HCT116 (cell line): Measurements from ENCODE around the gene PCDHGA2. TPM values are rescaled to one million over a fixed set of nuclear protein-coding genes. Genes with fewer than 3 reads are reported as not detected.

ENCODE experiments used
- ATAC-seq: fragments of 200-7000 bp; cut with Tn5 transposase; 2 replicates; pipeline ENCODE4 v1.9.1; 2020; ENCODE audit warnings: mild to moderate bottlenecking, moderate library complexity
- BruUV-seq: library from RNA; stranded (reverse); fragments of 400-500 nt; replicated peaks from 2 replicates; lab custom pipeline; 2021; lab: Mats Ljungman, UMichigan
- CTCF ChIA-PET: fragments of 300-600 bp; sonication (Branson Sonifier 250); formaldehyde crosslinking; loops from one replicate; lab custom pipeline; 2021; ENCODE audit warnings: antibody characterized with exemption; lab: Charles Lee
- POLR2A ChIA-PET: fragments of 300-600, 350-600 bp; sonication (Branson Sonifier 250); formaldehyde crosslinking; loops from one replicate; lab custom pipeline; 2021; ENCODE audit warnings: antibody characterized with exemption; lab: Charles Lee
- RAD21 ChIA-PET, 2 experiments: fragments of 300-600 bp; sonication (Branson Sonifier 250); formaldehyde crosslinking; loops; one replicate each; lab custom pipeline; 2023; ENCODE audit warnings: low total read pairs in 2 of 2; ENCODE audit not compliant: uncharacterized antibody in 2 of 2, unreplicated experiment in 2 of 2, low non-redundant PET in 1 of 2; lab: Charles Lee
- DNase-seq: peaks from one replicate; pipeline ENCODE4 v3.0.0-alpha.2; 2010; ENCODE audit warnings: low read depth, low spot score
- H2AFZ ChIP-seq: fragments of 200-600 bp; shearing (Covaris generic), sonication (generic); 2 replicates; pipeline ENCODE4 v1.6.1; 2017; ENCODE audit warnings: low read depth, mixed run types, mixed read lengths, antibody characterized with exemption, low read length; ENCODE audit not compliant: poor library complexity, severe bottlenecking
- H3K27ac ChIP-seq: 2 replicates; pipeline ENCODE4 v1.5.1; 2012; ENCODE audit warnings: low read depth, low read length
- H3K27me3 ChIP-seq: fragments of 200-600 bp; sonication (generic); 2 replicates; pipeline ENCODE4 v1.6.1; 2016; ENCODE audit warnings: mixed run types, low read length, mixed read lengths; ENCODE audit not compliant: insufficient read depth
- H3K36me3 ChIP-seq, 2 experiments: fragments of 200-500 bp in 1 of 2; fragments of 200-600 bp in 1 of 2; sonication (Bioruptor generic) in 1 of 2; sonication (generic) in 1 of 2; 2 replicates each; pipeline versions ENCODE4 v1.5.1 to v1.6.1; 2014 to 2016; ENCODE audit warnings: low read length in 2 of 2, inconsistent platforms in 1 of 2, mixed read lengths in 1 of 2, mixed run types in 1 of 2; ENCODE audit not compliant: insufficient read depth in 2 of 2, control insufficient read depth in 1 of 2
- H3K4me1 ChIP-seq, 2 experiments: fragments of 200-600 bp in 1 of 2; sonication (generic) in 1 of 2; 2 replicates each; pipeline versions ENCODE4 v1.5.1 to v1.6.1; 2012 to 2017; ENCODE audit warnings: low read length in 2 of 2, inconsistent platforms in 1 of 2, mild to moderate bottlenecking in 1 of 2, mixed read lengths in 1 of 2, mixed run types in 1 of 2, moderate library complexity in 1 of 2; ENCODE audit not compliant: insufficient read depth in 2 of 2, control insufficient read depth in 1 of 2
- H3K4me2 ChIP-seq: fragments of 200-600 bp; sonication (generic); 2 replicates; pipeline ENCODE4 v1.6.1; 2017; ENCODE audit warnings: mixed run types, low read length, mixed read lengths
- H3K4me3 ChIP-seq, 2 experiments: fragments of 200-600 bp in 1 of 2; sonication (generic) in 1 of 2; replicated peaks in 1 of 2; 2 replicates each; pipeline ENCODE4 v1.5.1; 2011 to 2016; ENCODE audit warnings: low read length in 2 of 2, control low read depth in 1 of 2, low read depth in 1 of 2, mild to moderate bottlenecking in 1 of 2, mixed read lengths in 1 of 2, mixed run types in 1 of 2
- H3K79me2 ChIP-seq: fragments of 200-600 bp; sonication (generic); 2 replicates; pipeline ENCODE4 v1.6.1; 2017; ENCODE audit warnings: mild to moderate bottlenecking, mixed run types, low read length, moderate library complexity, mixed read lengths; ENCODE audit not compliant: insufficient read depth
- H3K9ac ChIP-seq: fragments of 200-600 bp; sonication (generic); 2 replicates; pipeline ENCODE4 v1.6.1; 2016; ENCODE audit warnings: low read length, mixed read lengths
- H3K9me2 ChIP-seq: fragments of 200-600 bp; sonication (generic), shearing (Covaris generic); 2 replicates; pipeline ENCODE4 v1.6.1; 2017; ENCODE audit warnings: mixed run types, mild to moderate bottlenecking, moderate library complexity; ENCODE audit not compliant: insufficient read depth
- H3K9me3 ChIP-seq, 2 experiments: fragments of 200-500 bp in 1 of 2; fragments of 200-600 bp in 1 of 2; sonication (Bioruptor generic) in 1 of 2; sonication (generic) in 1 of 2; 2 replicates each; pipeline ENCODE4 v1.6.1; 2014 to 2017; ENCODE audit warnings: low read length in 2 of 2, mixed read lengths in 2 of 2, inconsistent platforms in 1 of 2, low read depth in 1 of 2, mild to moderate bottlenecking in 1 of 2, mixed run types in 1 of 2, moderate library complexity in 1 of 2; ENCODE audit not compliant: control insufficient read depth in 1 of 2, insufficient read depth in 1 of 2
- H4K20me1 ChIP-seq: fragments of 200-600 bp; sonication (generic), shearing (Covaris generic); 2 replicates; pipeline ENCODE4 v1.6.1; 2017; ENCODE audit warnings: mixed run types, mild to moderate bottlenecking, moderate library complexity; ENCODE audit not compliant: insufficient read depth
- CEBPB ChIP-seq: IDR thresholded peaks from 2 replicates; pipeline ENCODE4 v1.6.1; 2012; ENCODE audit warnings: low read depth
- FOSL1 ChIP-seq: IDR thresholded peaks from 2 replicates; pipeline ENCODE4 v1.6.1; 2012; ENCODE audit warnings: low read depth
- POLR2A ChIP-seq: IDR thresholded peaks from 2 replicates; pipeline ENCODE4 v1.7.0; 2011; ENCODE audit warnings: borderline replicate concordance; ENCODE audit not compliant: insufficient read depth, insufficient read length; ENCODE audit errors: extremely low read depth
- RAD21 ChIP-seq: IDR thresholded peaks from 2 replicates; pipeline ENCODE4 v1.6.1; 2012; ENCODE audit warnings: low read depth, mild to moderate bottlenecking
- SIN3A ChIP-seq: IDR thresholded peaks from 2 replicates; pipeline ENCODE4 v1.6.1; 2012; ENCODE audit warnings: low read depth
- SP1 ChIP-seq: IDR thresholded peaks from 2 replicates; pipeline ENCODE4 v1.6.1; 2012; ENCODE audit warnings: low read depth
- TCF7L2 ChIP-seq: IDR thresholded peaks from 2 replicates; pipeline ENCODE4 v1.7.0; 2011; ENCODE audit warnings: borderline replicate concordance, inconsistent platforms; ENCODE audit not compliant: insufficient read depth, insufficient read length; ENCODE audit errors: extremely low read depth
- ZFX ChIP-seq: fragments of 450-650 bp; IDR thresholded peaks from 2 replicates; pipeline ENCODE4 v1.6.1; 2017
- ZNF274 ChIP-seq: fragments of 200-500 bp; sonication (Bioruptor generic); IDR thresholded peaks from 2 replicates; pipeline ENCODE4 v1.6.1; 2014; ENCODE audit warnings: mild to moderate bottlenecking, low read depth, low read length, inconsistent platforms
- intact Hi-C: fragments of 100-400 bp; cut with micrococcal nuclease; formaldehyde crosslinking; loops from 2 replicates; pipeline ENCODE4 v1.10.0; 2022
- total RNA-seq: library from RNA; stranded (reverse); gene quantifications from one replicate; pipeline ENCODE4 v1.2.1, GENCODE V29; 2021; ENCODE audit not compliant: unreplicated experiment
- TF ChIP-seq, protein P1 (sequence below): IDR thresholded peaks from 2 replicates; pipeline ENCODE4 v1.6.1; 2011; ENCODE audit warnings: mild to moderate bottlenecking, low read length, moderate library complexity; ENCODE audit not compliant: insufficient replicate concordance; ENCODE audit errors: extremely low read depth

The PCDHGA2 gene
- total RNA-seq, 1 experiment from 2014 or later, result not detected

DNA sequence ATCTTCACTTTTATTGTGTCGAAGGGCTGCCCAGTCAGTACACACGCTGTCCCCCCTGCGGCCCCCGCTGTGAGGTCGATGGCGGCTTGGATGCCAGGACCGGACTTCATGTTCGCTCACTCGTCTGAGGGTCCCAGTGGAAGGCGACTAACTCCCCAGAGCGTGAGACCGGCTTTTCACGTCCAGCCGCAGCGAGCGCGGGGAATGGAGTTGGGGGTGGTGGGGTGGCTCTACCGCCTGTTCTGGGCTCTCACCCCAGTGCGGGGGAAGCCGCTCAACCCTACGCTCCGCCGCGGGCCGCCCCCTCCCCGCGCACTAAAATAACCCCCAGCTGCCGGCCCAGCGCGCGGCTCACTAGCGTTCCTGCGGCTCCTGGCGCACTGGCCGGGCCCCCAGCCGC lies 34.8 kb upstream of the PCDHGA2 start, which contains the start of gene SLC25A2:
SLC25A2 (minus strand) TSS at position 294 of the 400 bp plus-strand sequence; CDS start at position 110, 184 bp downstream.
- POLR2A ChIA-PET, result no interaction called here
- Histone ChIP-seq H3K27me3 (no peaks in the 10 kb centered on the region), H3K9me2 (no peaks in the 10 kb centered on the region), H3K27ac (no peak within 1 kb of the TSS), H3K36me3 (no peaks in the 10 kb centered on the region), H3K4me1 (no peaks in the 10 kb centered on the region), H2AFZ (no peak within 1 kb of the TSS), H3K79me2 (no peaks in the 10 kb centered on the region), H4K20me1 (no peaks in the 10 kb centered on the region), H3K4me3 (no peak within 1 kb of the TSS), H3K9ac (no peak within 1 kb of the TSS), H3K9me3 (peaks cover 0 to 11% of the 10 kb centered on the region in 2 experiments; a peak in 1 of 4 replicates), H3K4me2 (no peak within 1 kb of the TSS)
- BruUV-seq, result no TSS peak
- CTCF ChIA-PET, result no interaction called here
- RAD21 ChIA-PET, result no interaction called here
- ATAC-seq (no peak), DNase-seq (no peak)
- TF ChIP-seq SIN3A, result no peak
- TF ChIP-seq TCF7L2, result no peak
- no peak for TF ChIP-seq FOSL1
- TF ChIP-seq ZFX, result no peak
- no peak for TF ChIP-seq CEBPB
- TF ChIP-seq, protein P1, sequence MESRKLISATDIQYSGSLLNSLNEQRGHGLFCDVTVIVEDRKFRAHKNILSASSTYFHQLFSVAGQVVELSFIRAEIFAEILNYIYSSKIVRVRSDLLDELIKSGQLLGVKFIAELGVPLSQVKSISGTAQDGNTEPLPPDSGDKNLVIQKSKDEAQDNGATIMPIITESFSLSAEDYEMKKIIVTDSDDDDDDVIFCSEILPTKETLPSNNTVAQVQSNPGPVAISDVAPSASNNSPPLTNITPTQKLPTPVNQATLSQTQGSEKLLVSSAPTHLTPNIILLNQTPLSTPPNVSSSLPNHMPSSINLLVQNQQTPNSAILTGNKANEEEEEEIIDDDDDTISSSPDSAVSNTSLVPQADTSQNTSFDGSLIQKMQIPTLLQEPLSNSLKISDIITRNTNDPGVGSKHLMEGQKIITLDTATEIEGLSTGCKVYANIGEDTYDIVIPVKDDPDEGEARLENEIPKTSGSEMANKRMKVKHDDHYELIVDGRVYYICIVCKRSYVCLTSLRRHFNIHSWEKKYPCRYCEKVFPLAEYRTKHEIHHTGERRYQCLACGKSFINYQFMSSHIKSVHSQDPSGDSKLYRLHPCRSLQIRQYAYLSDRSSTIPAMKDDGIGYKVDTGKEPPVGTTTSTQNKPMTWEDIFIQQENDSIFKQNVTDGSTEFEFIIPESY, result no peak
- TF ChIP-seq POLR2A, result no peak
- TF ChIP-seq ZNF274, result no peak
- no peak for TF ChIP-seq RAD21
- TF ChIP-seq SP1, result no peak
- intact Hi-C loops, result no loop called here
